T-helper 2 cell treated with Interferon-gamma antibody and Interleukin-4, amounts not matched to agents 100 ng/mL and 5 ng/mL, for 36 hours (primary cell): ENCODE data around the gene VWA5B2. TPM values are rescaled to one million over a fixed set of nuclear protein-coding genes. Genes with fewer than 3 reads are reported as not detected.

Experiments used
- intact Hi-C: fragments of 100-400 bp; cut with micrococcal nuclease; formaldehyde crosslinking; loops from one replicate; pipeline ENCODE4 v1.15.1; 2023
- total RNA-seq: library from RNA; stranded (reverse); gene quantifications from 2 replicates; pipeline ENCODE4 v1.2.3, GENCODE V29; 2022

VWA5B2 gene
- total RNA-seq, result not detected in 2 replicates

DNA sequence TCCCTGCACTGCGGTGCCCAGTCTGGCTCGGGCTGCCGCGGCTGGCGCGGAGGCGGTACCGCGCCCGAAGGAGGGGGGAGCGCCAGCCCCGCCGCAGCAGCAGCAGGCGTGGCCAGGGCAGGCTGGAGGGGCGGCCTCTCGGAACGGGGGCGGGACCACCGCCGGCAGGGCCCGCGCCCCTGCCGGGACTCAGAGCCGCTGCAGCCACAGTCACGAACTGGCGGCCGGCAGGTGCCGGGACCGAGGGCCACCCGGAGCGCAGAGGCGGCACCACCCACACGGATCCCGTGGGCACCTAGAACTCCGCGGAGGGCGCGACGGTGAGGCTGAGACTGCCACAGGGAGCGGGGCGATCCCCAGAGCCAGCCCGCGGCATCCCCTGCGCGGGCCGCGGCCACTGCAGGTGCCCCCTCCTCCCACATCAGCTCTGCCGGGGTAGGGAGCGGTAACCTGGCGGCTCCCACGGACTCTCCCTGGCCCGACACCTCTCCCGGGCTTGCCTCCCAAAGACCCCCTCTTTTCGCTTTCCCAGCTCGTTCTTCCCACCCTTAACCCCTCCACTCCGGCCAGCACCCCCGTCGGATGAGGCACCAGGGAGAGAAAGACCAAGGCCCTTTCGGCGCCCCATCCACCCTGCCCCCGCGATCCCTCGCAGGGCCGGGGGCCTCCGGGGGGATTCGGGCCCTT is at the start of gene VWA5B2:
Gene VWA5B2 (plus strand): TSS at position 192 of the 687 bp plus-strand sequence. CDS start 944 bp downstream, outside the sequence.
- intact Hi-C loops, result no loop called here

DNA sequence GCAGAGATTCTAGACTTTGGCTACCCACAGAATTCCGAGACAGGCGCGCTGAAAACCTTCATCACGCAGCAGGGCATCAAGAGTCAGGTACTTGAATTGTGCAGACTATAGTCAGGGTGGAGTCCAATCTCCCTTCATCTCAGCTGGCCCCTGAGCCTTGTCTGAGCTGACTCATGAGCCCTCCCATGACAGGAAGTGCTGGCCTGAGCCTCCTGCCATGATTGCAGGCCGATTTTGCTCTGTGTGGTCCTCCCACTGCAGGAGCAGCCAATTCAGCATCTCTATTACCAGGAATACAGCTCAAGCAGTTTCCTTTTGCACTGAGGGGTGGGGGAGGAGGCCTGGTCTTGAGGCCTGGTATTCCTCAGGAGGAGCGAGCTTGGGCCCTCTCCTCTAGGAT is 49.2 kb upstream of the VWA5B2 start:
- intact Hi-C loops, result no loop called here

DNA sequence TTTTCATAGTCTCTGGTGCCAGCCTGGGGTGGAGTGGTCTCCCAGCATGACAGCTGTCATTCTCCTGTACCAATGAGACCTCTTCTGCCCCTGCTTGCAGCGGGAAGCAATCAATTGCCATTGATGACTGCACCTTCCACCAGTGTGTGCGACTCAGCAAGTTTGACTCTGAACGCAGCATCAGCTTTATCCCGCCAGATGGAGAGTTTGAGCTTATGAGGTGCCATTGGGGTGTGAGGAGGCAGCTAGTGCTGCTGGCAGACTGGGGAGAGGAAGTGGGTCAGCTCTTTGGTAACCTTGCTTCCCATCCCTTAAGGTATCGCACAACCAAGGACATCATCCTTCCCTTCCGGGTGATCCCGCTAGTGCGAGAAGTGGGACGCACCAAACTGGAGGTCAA is 47.8 kb upstream of the VWA5B2 start:
- intact Hi-C loops, result no loop called here

DNA sequence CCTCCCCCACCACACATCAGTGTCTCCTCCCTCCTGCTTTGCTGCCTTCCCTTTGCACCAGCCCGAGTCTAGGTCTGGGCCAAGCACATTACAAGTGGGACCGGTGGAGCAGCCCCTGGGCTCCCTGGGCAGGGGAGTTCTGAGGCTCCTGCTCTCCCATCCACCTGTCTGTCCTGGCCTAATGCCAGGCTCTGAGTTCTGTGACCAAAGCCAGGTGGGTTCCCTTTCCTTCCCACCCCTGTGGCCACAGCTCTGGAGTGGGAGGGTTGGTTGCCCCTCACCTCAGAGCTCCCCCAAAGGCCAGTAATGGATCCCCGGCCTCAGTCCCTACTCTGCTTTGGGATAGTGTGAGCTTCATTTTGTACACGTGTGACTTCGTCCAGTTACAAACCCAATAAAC is 45.7 kb upstream of the VWA5B2 start:
- intact Hi-C loops, result no loop called here

DNA sequence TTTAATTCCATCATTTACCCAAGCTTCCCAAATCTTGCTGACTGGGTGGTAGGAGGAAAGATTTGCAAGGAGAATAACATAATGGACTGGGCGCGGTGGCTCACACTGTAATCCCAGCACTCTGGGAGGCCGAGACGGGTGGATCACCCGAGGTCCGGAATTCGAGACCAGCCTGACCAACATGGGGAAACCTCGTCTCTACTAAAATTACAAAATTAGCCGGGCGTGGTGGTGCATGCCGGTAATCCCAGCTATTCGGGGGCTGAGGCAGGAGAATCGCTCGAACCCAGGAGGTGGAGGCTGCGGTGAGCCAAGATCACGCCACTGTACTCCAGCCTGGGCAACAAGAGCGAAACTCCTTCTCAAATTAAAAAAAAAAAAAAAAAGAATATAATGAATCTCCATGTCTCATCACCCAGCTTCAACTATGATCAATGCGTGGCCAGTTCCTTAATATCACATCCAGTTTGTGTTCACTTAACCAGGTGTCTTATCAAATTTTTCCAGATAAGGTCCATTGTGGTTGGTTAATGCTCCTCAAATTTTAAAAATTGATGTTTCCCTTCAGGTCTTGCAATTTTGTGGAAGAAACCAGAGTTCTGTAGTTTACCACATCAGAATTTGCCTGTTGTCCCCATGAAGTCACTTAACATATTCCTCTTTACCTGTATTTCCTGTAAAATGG is 44.7 kb upstream of the VWA5B2 start:
- intact Hi-C loops, result no loop called here

DNA sequence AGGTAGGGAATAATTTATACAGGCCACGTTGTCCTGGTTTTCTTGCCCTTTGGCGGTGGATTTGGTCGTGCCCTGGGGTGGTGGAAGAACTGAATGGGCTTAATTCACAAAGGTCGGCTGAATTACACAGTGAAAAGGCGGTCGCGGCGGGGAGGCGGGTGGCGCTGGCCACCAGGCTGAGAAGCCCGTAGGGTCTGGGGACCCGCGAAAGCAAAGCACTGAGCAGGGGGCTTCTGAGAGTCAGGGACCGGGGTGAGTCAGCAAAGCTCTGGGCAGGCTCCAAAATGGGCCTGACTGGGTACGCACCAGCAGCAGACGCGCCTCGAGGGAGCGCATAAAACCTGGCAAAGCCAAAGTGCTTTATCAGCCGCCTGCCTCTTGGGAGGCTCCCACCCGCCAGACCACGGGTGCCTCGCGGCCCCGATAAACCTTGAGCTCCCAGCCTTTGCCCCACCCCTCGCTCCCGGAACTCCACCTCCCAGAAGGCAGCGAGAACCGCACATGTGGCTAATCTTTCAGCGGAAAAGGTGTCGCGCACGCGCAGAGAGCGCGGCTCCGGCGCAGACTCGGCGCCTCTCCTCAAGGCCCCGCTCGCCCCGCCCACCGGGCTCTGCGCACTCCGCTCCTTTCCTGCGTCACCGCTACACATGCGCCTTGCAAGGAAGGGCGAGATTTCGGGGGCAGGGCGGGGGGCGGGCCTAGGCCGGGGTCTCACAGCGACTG is 43.8 kb upstream of the VWA5B2 start:
- intact Hi-C loops, result loop anchor here (1.0 to 2.0 kb wide), 8 partner anchors 11 to 549 kb away; partner anchors contain the start of genes ABCC5, AP2M1, EEF1AKMT4 and EIF2B5

DNA sequence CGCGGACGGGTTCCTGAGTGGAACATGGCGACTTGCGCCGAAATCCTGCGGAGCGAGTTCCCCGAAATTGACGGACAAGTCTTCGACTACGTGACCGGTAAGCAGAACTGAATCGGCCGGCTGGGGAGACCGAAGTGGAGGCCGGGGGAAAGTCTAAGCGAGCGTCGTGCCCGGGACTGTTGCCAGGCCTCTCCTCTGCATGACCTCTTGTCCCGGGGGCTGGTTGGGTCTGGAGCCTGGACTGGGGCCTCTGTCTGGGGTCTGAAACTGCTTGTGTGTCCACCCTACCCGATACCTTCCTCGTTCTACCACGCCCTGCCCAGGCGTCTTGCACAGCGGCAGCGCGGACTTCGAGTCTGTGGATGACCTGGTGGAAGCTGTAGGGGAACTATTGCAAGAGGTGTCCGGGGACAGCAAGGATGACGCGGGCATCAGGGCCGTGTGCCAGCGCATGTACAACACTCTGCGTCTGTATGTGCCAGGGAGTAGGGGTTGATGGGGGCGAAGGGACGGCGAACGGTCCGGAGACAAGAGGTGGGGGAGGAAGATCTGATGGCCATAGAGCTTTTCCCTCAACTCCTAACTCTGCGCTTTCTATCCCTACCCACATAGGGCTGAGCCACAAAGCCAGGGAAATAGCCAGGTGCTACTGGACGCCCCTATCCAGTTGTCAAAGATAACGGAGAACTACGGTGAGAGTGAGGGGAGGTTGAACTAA is 43.0 kb upstream of the VWA5B2 start, which contains the start of gene ABCF3:
Gene ABCF3 (plus strand): TSS at position 16 of the 718 bp plus-strand sequence. CDS start 9 bp downstream, at position 25.
- intact Hi-C loops, result loop anchor here (1.0 to 2.0 kb wide), 8 partner anchors 12 to 550 kb away; partner anchors contain the start of genes ABCC5, AP2M1, EEF1AKMT4 and EIF2B5

DNA sequence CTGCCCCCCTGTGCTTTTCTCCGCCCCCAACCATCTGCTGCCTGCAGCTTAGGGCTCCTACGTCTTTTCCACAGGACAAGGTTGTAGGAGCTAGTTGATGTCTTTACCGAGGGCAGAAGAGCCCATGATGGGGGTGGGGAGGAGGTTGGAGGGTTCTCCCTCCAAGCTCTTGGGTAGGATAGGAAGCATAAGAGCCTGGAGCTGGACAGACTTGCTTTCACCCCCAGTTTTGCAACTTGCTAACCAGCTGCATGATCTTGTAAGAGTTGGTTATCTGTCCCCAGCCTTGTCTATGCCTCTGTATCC is 42.5 kb upstream of the VWA5B2 start:
- intact Hi-C loops, result loop anchor here (1.0 to 2.0 kb wide), 8 partner anchors 13 to 550 kb away; partner anchors contain the start of genes ABCC5, AP2M1, EEF1AKMT4 and EIF2B5

DNA sequence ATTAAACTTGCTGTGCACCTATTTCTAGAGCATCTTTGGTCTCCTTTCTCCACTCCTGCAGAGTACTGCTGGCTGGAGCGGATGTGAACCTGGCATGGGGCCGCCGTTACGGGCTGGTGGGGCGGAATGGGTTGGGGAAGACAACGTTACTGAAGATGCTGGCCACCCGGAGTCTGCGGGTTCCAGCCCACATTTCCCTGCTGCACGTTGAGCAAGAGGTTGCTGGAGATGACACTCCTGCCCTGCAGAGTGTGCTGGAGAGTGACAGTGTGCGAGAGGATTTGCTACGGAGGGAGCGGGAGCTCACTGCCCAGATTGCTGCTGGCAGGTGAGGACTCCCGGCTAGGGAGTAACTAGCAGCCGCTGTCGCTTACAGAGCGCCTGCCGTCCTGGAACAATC is 41.3 kb upstream of the VWA5B2 start:
- intact Hi-C loops, result no loop called here

DNA sequence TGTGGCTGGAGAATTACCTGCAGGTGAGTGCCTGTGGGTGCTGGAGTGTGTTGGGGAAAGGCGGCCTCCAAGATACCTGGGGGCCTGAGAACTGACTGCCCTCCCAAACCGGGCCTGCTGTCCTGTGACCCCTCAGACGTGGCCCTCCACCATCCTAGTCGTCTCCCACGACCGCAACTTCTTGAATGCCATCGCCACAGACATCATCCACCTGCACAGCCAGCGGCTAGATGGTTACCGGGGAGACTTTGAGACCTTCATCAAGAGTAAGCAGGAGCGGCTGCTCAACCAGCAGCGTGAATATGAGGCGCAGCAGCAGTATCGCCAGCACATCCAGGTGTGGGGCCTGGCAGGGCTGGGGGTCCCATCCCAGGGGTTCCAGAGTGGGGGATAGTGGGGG is 40.0 kb upstream of the VWA5B2 start:
- intact Hi-C loops, result no loop called here

DNA sequence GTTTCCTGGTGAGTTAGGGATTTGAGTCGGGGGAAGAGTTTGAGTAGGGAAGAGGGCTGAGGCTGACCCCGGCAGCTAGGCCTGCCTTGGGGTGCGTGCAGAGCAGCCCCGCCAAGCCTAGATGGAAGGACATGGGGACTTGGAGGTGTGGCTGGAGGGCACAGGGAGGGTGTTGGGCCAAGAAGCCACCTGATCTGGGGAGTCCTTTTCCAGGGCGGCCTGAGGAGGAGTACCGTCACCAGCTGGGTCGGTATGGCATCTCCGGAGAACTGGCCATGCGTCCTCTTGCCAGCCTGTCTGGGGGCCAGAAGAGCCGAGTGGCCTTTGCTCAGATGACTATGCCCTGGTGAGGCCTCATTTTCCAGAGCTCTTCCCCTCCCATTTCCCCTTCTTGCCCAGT is 36.5 kb upstream of the VWA5B2 start:
- intact Hi-C loops, result no loop called here

DNA sequence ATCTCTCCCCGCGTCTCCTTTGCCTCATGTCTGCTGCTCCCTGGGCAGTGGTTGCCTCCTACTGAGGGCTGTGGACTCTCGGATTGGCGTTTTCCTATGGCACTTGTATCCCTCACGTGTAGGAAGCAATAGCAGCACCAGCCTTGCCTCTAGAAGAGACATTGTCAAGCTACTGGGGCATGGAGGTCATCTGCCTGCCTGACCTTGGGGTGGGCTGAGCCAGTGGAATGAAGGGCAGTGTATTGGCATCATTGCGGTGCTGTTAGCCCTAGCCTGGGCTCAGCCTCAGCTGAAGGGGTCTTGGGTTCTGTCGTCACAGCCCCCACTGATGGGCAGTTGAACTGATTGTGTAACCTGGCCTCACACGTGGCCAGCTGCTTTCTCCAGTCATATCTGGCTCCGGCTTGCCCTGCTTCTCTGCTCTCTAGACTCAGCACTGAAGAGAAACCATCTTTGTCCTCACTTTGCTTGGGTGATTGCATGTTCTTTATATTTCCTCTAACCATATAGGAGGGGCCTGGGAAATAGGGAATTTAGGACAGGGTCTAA is 35.3 kb upstream of the VWA5B2 start:
- intact Hi-C loops, result no loop called here

DNA sequence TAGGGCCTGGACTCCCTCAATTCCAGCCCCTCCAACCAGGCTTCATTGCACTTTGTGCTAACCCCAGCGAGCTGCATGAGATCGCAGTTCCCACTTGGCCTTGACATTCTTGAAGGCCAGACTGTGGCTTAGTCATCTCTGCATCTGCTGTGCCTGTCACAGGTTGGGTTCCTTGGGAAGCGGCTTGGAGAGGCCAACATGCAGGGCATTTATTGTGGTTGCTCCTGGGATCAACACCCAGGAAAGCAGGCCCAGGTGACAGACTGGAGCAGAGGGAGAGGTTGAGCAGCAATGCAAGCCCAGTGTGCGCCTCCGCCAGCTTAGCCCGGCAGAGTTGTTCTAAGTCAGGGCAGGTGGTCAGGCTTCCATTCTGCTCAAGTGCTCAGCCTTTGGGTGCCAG is 32.8 kb upstream of the VWA5B2 start:
- intact Hi-C loops, result no loop called here

DNA sequence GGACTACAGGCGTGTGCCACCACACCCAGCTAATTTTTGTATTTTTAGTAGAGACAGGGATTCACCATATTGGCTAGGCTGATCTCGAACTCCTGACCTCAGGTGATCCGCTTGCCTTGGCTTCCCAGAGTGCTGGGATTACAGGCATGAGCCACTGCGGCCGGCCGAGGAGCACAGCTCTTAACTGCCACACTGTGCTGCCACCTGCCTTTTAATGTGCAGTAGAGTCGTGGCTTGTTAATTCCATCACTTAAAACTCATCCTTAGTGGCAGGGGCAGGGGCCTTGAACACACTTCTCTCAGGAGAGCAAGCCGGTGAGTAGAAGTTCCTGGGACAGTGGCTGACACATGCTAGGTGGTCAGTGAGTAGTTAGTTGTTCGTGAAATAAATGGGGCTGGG is 30.9 kb upstream of the VWA5B2 start:
- intact Hi-C loops, result no loop called here

DNA sequence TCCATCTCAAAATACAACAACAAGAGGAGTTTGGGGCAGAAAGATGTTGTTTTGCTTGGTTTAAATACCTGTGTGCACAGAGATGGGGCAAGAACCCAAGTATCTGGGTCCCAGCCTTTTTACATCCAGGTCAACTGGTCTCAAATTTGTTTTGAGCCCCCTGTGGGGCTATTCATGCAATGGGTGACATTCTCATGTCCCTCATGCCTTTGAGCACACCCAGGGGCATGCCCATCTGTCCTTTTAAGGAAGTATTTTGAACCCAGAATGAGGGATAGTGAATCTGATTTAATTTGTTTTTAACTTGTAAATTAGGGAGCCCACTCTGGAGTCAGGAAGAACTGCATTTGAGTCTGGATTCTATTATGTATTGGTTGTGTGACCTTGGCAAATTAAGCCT is 28.6 kb upstream of the VWA5B2 start:
- intact Hi-C loops, result no loop called here

DNA sequence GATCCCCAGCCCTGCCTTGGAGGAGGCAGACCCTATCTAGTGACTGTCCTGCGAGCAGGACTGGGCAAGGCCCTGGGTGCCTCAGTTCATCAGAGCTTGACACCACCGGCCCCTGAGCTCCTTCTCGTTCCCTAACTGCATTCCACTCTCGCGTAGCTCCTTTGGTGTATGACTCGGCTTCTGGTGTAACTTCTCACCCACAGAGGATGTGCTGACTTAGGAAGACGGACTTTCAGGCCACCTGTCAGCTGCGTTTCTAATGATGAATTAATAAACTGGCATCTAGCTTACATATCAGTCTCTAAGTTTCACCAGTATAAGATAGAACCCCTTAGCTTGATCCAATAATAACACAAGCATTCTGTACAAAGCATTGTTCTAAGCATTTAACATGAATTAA is 25.9 kb upstream of the VWA5B2 start:
- intact Hi-C loops, result no loop called here

DNA sequence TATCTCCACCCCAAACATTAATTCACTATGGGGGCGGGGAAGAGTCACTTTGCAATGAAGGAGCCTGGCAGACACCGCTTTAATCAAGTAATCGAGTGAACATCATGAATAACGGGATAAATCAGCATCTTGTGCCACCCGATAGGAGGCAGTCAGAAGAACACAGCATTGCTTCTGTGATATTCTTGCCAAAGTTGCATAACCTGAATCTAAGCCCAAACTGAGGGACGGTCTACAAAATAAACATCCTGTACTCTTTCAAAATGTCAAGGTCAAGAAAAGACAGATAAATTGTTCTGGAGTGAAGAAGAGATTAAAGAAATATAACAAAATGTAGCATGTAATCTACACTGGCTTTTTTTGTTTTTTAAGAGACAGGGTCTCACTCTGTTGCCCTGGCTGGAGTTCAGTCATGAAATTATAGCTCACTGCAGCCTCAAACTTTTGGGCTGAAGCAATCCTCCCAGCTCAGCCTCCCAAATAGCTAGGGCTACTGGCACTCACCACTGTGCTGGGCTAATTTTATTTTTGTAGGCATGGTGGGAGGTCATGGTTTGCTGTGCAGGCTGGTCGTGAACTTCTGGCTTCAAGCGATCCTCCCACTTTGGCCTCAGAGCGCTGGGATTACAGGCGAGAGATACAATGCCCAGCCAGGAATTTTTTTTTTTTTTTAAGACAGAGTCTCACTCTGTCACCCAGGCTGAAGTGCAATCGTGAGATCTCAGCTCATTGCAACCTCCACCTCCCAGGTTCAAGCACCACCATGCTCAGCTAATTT is 20.1 kb upstream of the VWA5B2 start:
- intact Hi-C loops, result no loop called here

DNA sequence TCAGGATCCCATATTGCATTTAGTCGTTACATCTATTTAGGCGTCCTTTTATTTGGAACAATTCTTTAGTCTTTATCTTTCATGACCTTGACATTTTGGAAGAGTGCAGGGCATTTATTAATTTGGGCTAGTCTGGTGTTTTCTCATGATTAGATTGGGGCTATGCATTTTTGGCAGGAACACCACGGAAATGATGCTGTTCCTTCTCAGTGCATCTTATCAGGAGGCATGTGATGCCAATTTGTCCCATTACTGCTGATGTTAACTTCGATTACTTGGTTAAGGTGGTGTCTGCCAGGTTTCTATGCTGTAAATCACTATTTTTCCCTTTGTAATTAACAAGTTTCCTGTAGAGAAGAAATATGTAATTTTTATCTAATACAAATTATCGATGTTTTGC is 18.1 kb upstream of the VWA5B2 start:
- intact Hi-C loops, result no loop called here

DNA sequence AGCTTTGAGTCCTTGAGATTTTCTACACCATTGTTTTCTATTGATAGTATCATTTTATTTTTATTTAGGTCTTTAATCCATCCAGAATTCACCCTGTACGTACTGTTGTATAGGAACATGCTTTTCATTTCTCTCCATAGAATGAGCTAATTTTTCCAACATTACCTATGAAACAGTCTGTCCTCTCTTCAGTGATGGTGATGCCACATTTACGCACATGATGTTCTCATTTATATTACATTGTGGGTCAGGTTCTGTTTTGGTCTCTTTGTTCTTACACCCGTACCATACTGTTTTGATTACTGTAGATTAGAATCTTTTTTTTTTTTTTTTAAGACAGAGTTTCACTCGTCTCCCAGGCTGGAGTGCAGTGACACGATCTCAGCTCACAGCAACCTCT is 17.7 kb upstream of the VWA5B2 start:
- intact Hi-C loops, result no loop called here

DNA sequence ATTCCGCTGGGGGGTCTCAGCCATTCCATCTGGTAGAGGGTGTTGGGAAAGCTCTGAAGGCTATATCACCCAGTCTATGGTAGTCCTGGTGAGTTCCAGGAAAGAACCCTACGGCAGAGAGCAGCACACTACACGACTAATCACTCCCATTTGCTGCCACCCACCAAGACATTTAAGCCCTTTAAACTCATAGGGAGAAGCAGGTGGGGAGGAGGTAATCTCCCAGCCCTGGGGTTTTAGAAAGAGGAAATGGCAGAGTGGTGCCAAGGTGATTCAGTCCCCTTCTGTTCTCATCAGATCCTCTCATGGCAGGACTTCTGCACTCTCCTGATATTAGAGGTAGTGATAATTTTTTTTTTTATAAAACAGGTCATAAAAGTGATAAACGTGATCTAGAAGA is 10.6 kb upstream of the VWA5B2 start:
- intact Hi-C loops, result no loop called here
